Eye (tissue), 1 donor: Measurements from ENCODE around the gene RPS26.

Experiments used
- DNase-seq: peaks from one replicate; pipeline ENCODE4 v3.0.0-alpha.2; 2015

RPS26 gene

DNA sequence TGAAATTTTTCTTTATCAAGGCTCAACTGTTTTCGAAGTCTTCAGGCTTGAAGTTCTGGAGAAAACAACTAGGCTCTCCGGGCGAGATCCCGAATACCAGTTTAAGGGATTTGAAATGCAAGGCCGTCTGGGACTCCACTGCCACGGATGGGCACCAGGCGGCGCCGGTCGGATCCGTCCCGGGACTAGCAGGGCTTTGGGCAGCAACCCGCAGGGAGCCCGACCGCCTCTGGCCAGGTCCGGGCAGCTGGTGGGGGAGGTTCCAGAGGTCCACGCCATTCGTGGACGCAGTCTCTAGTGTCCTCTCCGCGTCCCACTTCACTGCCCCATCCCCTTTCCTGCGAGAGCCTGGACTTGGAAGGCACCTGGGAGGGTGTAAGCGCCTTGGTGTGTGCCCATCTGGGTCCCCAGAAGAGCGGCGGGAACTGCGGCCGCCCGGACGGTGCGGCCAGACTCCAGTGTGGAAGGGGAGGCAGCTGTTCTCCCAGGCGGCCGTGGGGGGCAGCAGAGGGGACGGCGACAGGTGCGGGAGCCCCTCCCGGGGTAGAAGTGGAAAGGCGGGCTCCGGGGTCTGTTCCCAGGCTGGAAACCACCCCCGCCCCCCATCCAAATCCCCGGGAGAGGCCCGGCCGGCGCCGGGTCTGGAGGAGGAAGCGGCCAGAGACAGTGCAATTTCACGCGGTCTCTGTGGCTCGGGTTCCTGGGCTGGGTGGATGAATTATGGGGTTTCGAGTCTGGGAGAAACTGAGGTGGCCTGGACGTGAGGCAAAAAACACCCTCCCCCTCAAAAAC lies 37.4 kb downstream of the RPS26 start:
- peak; percentile 87 for DNase-seq

DNA sequence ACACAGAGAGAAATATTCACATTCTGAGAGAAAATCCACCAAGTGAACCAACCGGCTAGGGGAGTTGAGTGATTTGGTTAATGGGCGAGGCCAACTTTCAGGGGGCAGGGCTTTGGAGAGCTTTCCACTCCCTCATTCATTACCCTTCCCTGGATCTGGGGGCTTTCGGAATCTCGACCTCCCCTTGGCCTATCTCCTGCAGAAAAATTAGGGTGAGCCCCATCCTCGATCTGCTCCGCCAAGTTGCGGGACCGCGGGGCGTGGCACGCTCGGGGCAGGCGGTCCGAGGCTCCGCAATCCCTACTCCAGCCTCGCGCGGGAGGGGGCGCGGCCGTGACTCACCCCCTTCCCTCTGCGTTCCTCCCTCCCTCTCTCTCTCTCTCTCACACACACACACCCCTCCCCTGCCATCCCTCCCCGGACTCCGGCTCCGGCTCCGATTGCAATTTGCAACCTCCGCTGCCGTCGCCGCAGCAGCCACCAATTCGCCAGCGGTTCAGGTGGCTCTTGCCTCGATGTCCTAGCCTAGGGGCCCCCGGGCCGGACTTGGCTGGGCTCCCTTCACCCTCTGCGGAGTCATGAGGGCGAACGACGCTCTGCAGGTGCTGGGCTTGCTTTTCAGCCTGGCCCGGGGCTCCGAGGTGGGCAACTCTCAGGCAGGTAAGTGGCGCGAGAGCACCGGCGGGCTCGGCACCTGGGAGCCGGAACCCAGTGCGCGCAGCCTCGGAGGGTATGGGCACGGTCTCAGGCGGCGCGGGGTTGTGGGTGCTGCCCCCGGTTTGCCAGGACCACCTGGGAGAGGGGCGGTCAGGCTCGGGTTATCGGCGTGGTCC lies 38.2 kb downstream of the RPS26 start, which contains the start of gene ERBB3:
TSS of gene ERBB3 (plus strand) at position 443 of the 833 bp plus-strand sequence. CDS start at position 579, 136 bp downstream.
- peak; percentile 85 for DNase-seq

DNA sequence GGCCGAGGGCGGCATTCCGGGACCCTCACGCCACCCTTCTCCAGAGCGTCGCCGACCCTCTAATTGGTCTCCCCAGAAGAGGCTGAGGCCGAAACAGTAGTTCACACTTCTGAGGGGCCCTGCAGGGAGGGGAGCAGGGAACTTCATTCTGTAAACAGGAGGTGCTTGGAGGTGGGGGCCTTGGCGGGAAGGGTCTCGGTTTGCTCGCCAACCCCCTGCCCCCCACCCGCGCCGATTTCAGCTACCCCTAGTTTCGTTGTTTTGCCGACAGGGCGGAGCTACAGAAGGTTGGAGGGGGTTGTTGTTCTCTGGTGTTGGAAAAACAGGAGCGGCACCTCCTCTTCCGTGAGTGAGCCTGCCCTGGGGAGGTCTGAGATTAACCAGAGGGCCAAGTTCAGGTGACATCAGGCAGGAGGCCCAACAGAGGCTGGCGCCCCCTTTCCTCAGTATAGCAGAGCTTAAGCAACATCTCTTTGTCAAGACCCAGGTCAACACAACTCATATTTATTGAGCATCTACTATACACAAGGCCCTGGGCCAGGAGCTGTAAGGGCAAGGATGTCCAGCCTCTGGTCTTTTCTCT lies 38.9 kb downstream of the RPS26 start:
- DNase-seq: peak; percentile 20

DNA sequence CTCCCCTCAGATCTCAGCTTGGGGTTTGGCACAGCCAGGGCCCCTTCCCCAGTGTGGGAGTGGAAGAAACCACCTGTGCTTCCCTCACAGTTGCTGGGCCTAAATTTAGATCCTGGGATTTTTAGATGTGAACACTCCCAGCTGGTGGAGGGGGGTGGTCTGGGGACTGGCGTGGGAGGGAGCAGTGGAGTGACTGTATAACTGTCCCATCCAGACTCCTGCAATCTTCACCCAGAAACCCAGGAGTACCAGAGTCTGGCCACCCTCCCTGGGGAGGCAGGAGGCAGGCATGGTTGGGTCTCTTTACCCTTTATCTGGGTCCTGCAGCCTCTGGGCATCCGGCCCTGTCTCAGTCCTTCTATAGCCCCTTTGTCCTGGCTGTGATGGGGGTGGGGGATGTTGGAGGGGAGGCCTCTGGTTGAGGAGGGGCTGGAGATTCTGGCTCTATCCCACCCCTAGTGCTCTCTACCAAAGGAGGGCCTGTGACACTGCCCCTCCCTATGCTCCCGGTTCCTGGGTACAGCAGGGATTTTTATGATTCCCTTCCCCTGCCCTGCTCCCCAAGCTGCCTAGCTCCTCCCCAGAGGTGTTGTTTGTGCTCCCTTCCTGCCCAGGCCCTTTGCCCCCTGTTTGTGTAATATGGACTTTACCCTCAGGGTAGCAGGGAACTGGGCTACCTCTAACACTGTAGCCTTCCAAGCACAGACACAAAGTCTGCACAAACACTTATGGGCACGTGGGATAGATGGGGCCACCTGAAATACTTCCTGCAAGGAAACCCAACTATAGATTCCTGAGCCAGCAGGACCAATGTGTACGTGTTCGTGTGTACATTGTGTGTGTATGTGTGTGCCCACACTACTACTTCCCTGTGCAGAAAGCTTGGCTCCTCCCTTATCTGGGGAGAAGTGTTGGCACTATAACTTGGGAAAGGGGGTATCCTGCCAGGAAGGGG lies 40.0 kb downstream of the RPS26 start:
- peak; percentile 20 for DNase-seq

DNA sequence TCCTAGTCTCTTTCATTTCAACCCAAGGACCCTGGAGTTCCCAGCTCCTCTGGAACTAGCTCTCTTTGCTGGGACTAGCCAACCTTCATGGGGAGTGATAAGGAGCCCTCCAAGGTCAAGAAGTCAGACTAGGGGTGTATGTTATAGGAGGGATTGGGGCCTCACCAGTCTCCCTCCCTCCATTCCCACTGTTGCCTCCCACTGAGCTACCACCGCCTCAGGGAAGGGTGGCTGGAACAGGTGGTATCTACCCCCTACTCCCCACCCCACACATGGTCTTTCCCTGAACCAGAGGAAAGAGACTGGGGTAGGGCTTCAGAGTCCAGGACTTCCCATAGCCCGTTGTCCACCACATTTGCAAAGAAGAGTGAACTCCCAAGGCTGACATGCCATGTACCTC lies 40.7 kb downstream of the RPS26 start:
- no peak for DNase-seq

DNA sequence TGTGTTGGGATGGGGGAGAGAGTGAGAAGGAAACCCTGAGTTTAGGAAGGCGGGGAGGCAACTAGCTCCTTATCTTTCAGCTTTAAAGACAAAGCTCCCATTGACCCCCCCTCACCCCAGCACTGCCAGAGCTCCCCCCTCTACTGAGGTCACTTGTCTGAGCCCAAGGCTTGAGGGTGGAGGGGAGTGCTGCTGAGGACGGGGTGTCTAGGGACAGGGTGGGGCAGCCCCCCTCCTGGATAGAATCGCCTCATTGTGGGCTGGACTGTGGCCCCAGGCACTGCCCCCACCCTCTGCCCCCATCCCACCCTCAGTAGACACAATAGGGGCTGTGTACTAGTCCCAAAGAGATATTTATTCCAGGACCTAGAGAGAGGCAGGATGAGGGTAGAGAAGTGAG lies 41.2 kb downstream of the RPS26 start:
- DNase-seq: no peak

DNA sequence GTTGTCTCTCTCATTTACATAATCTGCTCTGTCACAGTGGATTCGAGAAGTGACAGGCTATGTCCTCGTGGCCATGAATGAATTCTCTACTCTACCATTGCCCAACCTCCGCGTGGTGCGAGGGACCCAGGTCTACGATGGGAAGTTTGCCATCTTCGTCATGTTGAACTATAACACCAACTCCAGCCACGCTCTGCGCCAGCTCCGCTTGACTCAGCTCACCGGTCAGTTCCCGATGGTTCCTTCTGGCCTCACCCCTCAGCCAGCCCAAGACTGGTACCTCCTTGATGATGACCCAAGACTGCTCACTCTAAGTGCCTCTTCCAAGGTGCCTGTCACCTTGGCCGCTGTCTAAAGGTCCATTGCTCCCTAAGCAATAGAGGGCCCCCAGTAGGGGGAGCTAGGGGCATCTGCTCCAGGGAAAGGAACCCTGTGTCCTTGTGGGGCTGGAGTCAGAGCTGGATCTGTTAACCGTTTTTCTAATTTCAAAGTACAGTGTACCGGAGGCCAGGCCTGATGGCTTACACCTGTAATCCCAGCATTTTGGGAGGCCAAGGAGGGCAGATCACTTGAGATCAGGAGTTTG lies 43.3 kb downstream of the RPS26 start:
- DNase-seq: no peak

DNA sequence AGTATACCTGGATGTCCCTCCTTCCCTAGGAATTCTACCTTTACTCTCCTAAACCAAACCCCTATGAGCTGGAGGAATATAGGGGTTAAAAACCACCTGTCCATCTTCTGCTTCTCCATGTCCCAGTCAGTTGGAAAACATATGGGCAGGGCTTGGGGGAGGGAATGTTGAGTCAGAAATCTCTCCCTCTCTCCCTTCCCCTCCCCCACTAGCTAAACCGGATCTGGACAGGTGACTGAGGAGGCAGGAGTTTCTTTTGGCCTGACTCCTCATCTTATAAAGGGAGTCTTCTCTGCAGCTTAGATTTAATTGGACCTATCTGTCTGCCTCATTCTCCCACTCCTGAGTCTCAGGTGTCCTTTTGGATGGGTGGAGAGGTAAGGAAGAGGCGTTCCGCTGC lies 44.4 kb downstream of the RPS26 start:
- no peak for DNase-seq

DNA sequence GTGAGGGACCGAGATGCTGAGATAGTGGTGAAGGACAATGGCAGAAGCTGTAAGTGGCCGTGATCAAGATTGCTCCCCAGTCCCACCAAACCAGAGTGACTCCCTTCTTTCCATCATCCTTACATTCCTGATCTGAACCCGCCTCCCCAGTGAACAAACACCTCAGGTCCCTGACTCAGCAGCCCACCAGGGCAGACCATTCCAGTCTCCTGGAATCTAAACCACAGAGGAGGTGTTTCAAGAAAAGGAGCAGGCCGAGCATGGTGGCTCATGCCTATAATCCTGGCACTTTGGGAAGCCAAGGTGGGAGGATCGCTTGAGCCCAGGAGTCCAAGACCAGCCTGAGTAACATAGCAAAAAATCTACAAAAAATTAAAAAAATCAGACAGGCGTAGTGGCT lies 44.9 kb downstream of the RPS26 start:
- no peak for DNase-seq

DNA sequence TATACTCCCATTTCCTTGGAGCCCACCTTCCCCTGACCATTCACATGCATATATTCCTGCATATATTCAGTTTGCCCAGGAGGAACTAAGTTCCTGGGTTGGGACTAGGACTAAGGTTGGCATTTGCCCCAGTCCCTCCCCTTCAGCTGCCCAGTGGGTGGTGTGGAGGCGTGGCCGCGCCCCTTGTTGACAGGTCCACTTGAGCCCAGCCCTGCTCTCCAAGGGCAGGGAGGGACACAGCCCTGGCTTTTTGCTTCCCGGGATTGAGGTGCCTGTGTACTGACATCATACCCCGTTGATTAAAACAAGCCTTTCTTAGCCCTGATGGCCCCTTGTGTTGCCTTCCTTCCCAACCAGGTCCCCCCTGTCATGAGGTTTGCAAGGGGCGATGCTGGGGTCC lies 45.5 kb downstream of the RPS26 start:
- DNase-seq: no peak
